Measurements from ENCODE around the gene TCF19.
A peak's percentile ranks its signal among the peaks of the same experiment; 100 is the strongest.
"Not testable (repeated sequence)": the region's sequence is repeated elsewhere in the genome, so short reads cannot be mapped to it uniquely, and the experiment has no call there.

The TCF19 gene

DNA sequence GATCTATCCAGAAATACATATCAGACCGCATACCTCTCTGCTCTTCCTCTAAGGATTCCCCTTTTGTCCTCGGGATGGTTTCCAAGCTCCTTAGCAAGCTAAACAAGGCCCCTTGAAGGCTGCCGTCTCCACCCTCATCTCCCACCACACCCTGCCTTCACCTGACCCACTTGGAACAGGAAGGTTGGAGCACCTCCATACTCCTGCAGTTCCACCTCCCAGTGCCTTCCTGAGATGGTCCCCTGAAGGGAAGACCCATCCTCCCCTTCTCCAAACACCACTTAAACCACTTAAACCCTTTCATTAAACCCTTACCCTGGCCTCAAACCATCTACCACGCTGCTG, 20.6 kb downstream of the TCF19 start:
- in situ Hi-C loops (cut with HindIII; ENCODE audit: low sequenced_read_pairs) = no loop called here
- TF ChIP-seq, protein P1, sequence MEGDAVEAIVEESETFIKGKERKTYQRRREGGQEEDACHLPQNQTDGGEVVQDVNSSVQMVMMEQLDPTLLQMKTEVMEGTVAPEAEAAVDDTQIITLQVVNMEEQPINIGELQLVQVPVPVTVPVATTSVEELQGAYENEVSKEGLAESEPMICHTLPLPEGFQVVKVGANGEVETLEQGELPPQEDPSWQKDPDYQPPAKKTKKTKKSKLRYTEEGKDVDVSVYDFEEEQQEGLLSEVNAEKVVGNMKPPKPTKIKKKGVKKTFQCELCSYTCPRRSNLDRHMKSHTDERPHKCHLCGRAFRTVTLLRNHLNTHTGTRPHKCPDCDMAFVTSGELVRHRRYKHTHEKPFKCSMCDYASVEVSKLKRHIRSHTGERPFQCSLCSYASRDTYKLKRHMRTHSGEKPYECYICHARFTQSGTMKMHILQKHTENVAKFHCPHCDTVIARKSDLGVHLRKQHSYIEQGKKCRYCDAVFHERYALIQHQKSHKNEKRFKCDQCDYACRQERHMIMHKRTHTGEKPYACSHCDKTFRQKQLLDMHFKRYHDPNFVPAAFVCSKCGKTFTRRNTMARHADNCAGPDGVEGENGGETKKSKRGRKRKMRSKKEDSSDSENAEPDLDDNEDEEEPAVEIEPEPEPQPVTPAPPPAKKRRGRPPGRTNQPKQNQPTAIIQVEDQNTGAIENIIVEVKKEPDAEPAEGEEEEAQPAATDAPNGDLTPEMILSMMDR (IDR thresholded peaks at IDR 0.05; ENCODE audit: low read depth, low read length) = no peak
- H3K4me3 ChIP-seq (ENCODE audit: low read depth, low read length) = no peak overlapping the region
- no peak for DNase-seq (ENCODE audit: low read depth, low spot score)

DNA sequence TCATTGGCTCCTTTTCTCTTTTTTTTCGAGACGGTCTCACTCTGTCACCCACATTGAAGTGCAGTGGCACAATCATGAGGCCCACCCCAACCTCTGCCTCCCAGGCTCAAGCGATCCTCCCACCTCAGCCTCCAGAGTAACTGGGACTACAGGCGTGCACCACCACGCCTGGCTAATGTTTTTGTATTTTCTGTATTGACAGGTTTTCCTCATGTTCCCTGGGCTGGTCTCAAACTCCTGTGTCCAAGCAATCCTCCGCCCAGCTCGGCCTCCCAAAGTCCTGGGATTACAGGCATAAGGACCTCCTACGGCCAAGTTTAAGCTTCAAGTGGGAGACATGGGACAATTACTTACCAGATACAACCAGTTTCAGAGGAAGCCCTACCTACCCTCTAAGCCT, 21.5 kb downstream of the TCF19 start:
- no peak for DNase-seq (ENCODE audit: low read depth, low spot score)
- in situ Hi-C loops (cut with HindIII; ENCODE audit: low sequenced_read_pairs) = no loop called here
- peak overlapping the region; percentile 36 for H3K4me3 ChIP-seq (ENCODE audit: low read depth, low read length)
- TF ChIP-seq, protein P1 (IDR thresholded peaks at IDR 0.05; ENCODE audit: low read depth, low read length) = no peak

DNA sequence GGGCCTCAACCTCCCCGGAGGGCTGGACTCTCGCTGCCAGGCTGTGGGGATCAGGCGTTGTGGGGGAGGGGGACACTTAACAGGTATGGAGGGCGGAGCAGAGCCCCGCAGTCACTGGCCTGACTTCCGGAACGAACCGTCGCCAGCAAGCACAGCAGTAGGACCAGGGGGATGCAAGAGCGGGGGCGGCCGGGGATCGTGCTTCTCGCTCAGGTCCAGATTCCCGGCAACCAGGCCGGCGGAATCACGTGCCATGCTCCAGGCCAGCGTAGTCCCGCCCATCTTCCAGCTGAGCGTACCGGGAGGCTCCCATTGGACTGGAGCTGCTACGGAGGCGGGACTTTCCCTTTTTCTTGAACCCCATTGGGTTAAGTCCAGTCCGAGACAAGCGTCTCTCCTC, 22.1 kb downstream of the TCF19 start:
- TF ChIP-seq, protein P1 (IDR thresholded peaks at IDR 0.05; ENCODE audit: low read depth, low read length) = no peak
- H3K4me3 ChIP-seq (ENCODE audit: low read depth, low read length) = peak overlapping the region; percentile 36
- DNase-seq (ENCODE audit: low read depth, low spot score) = peak; percentile 71
- in situ Hi-C loops (cut with HindIII; ENCODE audit: low sequenced_read_pairs) = no loop called here

DNA sequence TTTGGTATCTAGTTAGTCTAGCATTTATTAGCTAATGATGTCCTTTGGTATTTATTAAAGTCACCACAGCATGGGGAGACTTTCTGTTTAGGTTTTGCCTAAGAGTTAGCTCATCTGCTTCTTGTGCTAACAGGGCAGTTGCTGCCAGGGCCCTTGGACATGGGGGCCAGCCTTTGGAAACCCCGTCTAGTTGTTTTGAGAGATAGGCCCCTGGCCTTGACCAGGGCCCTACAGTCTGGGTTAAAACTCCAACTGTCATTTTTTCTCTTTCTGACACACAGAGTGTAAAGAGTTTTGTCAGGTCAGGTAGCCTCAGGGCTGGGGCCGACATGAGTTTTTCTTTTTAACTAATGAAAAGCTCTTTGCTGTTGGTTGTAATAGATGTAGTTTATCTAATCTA, 24.9 kb downstream of the TCF19 start:
- in situ Hi-C loops (cut with HindIII; ENCODE audit: low sequenced_read_pairs); H3K4me3 ChIP-seq (ENCODE audit: low read depth, low read length); DNase-seq (ENCODE audit: low read depth, low spot score): not testable (repeated sequence)

DNA sequence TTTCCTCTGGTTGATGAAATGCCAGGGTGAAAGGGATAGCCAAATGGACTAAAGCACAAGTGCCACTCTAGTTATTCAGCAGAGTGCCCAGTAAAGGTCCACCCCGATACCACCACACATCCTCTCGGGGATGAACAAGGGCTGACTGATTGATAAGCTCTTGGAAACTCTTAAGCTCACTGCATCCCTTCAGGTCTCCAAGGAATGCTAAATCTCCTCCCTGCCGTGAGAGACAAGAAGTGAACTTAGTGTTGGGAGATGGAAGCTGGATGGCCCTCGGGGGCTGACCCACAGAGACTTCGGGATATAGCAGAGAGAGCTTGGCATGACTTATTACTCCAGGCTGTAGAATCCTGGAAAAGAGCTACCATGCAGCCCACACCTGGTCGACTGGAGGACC, 25.5 kb downstream of the TCF19 start:
- DNase-seq (ENCODE audit: low read depth, low spot score); H3K4me3 ChIP-seq (ENCODE audit: low read depth, low read length); in situ Hi-C loops (cut with HindIII; ENCODE audit: low sequenced_read_pairs): not testable (repeated sequence)

DNA sequence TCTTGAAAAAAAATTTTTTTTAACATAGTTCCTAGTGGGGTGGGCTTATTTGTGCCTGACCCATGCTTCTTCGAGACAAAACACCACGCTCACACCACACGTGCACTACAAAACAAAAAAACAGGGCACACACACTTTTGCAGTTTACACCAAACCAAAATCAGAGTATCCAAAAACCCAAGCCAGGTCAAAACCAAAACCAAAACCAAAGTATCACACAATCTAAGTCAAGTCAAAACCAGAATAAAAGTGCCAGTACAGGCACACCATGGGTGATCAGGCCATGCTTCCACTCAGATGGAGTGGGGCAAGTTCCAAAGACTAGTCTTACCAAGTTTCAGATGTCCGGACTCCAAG, 27.3 kb downstream of the TCF19 start:
- in situ Hi-C loops (cut with HindIII; ENCODE audit: low sequenced_read_pairs); H3K4me3 ChIP-seq (ENCODE audit: low read depth, low read length); DNase-seq (ENCODE audit: low read depth, low spot score): not testable (repeated sequence)

DNA sequence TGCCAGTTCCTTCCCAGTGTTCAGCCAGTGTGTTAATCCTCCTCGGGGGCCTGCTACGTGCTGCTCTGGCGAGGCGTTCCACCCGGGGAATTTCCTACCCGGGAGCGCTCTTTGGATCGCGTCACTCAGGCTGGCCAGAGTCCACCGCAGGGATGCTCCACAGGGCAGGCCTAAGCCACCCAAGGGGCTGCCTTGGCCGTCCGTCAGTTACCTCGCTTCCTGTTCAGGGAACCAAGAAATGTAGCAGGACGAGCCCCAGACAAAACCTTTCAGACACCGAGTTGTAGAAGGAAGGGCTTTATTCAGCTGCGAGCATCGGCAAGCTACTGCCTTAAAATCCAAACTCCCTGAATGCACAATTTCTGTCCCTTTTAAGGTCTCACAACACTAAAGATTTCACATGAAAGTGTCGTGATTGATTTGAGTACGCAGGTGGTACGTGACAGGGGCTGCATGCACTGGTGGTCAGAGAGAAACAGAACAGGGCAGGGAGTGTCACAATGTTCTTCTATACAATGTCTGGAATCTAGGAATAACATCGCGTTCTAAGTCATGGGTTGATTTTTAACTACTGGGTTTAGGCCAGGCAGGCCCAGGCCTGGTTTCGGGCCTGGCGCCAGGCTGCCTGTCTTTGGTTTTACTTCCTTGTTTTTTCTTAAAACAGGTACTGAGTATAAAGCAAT, 27.8 kb downstream of the TCF19 start:
- no peak for DNase-seq (ENCODE audit: low read depth, low spot score)

DNA sequence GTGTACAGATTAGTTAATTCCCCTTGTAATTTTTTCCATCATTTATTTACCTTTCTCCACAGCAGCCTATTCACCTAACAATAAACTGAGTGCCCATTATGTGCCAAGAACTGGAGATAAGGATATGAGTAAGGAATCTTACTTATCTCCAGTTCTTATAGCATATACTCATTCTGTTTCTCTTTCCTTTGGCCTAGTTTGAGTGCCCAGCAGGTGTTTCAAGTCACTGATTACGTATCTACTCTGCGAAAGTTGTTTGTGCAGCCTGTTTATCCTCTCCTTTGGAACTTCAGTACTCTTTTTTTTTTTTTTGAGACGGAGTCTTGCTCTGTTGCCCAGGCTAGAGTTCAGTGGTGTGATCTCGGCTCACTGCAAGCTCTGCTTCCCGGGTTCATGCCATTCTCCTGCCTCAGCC, 29.4 kb downstream of the TCF19 start:
- H3K4me3 ChIP-seq (ENCODE audit: low read depth, low read length) = no peak overlapping the region
- DNase-seq (ENCODE audit: low read depth, low spot score) = no peak
- TF ChIP-seq, protein P1 (IDR thresholded peaks at IDR 0.05; ENCODE audit: low read depth, low read length) = no peak
- in situ Hi-C loops (cut with HindIII; ENCODE audit: low sequenced_read_pairs) = no loop called here

More for the DNA sequence above, 27.8 kb downstream of the TCF19 start:
- in situ Hi-C loops (cut with HindIII; ENCODE audit: low sequenced_read_pairs) = no loop called here
- TF ChIP-seq, protein P1 (IDR thresholded peaks at IDR 0.05; ENCODE audit: low read depth, low read length) = no peak
- no peak overlapping the region for H3K4me3 ChIP-seq (ENCODE audit: low read depth, low read length)

DNA sequence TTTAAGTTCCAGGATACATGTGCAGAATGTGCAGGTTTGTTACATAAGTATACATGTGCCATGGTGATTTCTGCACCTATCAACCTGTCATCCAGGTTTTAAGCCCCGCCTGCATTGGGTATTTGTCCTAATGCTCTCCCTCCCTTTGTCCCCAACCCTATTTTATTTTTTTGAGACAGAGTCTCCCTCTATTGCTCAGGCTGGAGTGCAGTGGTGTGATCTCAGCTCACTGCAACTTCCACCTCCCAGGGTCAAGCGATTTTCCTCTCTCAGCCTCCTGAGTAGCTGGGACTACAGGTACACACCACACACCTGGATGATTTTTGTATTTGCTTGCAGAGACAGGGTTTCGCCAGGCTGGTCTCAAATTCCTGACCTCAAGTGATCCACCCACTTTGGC, 30.8 kb downstream of the TCF19 start:
- in situ Hi-C loops (cut with HindIII; ENCODE audit: low sequenced_read_pairs); H3K4me3 ChIP-seq (ENCODE audit: low read depth, low read length); DNase-seq (ENCODE audit: low read depth, low spot score): not testable (repeated sequence)

All from astrocyte of the spinal cord (primary cell).